Astrocyte (in vitro differentiated cells and primary cell): ENCODE data around the gene ZNF385C.

Source experiments
- EZH2 ChIP-seq: IDR thresholded peaks from 2 replicates; pipeline ENCODE4 v1.6.1; 2012; ENCODE audit warnings: mild to moderate bottlenecking, low read length, inconsistent platforms; ENCODE audit not compliant: insufficient read depth
- TF ChIP-seq, protein P1 (sequence below): IDR thresholded peaks from 2 replicates; pipeline ENCODE4 v1.5.1; 2011; ENCODE audit warnings: low read depth, mild to moderate bottlenecking, inconsistent platforms, low read length, moderate library complexity; ENCODE audit not compliant: insufficient read depth

DNA sequence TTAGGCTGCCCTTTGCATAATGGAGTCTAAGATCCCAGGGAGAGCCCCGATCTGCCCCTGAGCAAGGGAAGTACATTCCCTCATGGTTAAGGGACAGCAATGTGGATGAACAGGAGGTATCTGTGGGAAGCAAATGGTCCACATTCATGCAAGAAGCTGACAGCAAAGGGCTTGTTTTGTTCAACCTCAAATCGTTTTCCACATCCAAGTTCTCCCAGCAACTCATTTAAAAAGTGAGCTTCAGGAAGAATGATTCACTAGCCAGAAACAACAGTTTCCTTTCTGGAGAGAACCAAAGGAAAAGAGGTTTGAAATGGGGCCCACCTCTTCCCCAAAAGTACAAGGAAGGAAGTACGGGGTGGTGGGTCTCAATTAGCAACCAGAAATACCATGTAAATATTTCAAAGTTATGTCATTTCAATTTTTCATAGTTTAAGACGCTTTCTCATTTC lies 33.7 kb upstream of the ZNF385C start:
- TF ChIP-seq, protein P1, sequence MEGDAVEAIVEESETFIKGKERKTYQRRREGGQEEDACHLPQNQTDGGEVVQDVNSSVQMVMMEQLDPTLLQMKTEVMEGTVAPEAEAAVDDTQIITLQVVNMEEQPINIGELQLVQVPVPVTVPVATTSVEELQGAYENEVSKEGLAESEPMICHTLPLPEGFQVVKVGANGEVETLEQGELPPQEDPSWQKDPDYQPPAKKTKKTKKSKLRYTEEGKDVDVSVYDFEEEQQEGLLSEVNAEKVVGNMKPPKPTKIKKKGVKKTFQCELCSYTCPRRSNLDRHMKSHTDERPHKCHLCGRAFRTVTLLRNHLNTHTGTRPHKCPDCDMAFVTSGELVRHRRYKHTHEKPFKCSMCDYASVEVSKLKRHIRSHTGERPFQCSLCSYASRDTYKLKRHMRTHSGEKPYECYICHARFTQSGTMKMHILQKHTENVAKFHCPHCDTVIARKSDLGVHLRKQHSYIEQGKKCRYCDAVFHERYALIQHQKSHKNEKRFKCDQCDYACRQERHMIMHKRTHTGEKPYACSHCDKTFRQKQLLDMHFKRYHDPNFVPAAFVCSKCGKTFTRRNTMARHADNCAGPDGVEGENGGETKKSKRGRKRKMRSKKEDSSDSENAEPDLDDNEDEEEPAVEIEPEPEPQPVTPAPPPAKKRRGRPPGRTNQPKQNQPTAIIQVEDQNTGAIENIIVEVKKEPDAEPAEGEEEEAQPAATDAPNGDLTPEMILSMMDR: no peak
- TF ChIP-seq EZH2: no peak
